ENCODE results near the gene GUCY1A2. TPM values are rescaled to one million over a fixed set of nuclear protein-coding genes. Genes with fewer than 3 reads are reported as not detected.

GUCY1A2 gene
- total RNA-seq, 1 experiment from 2014 or later: 0.55 TPM

GRCh38 chr11:107014871-107015270, 3.4 kb downstream of the GUCY1A2 start:
- no peak overlapping the region for H2BK15ac ChIP-seq (ENCODE audit: low read depth, low read length)
- no peak overlapping the region for H3K18ac ChIP-seq (ENCODE audit: insufficient read length, low read depth, low read length)
- H3K27me3 ChIP-seq (ENCODE audit: insufficient read depth, low read length): peaks cover 7% of the 10 kb centered on the region; the same call in 1 of the 2 replicates
- no peak overlapping the region for H2BK20ac ChIP-seq (ENCODE audit: low read depth, low read length, poor library complexity, severe bottlenecking)
- H3K4me2 ChIP-seq (ENCODE audit: insufficient read depth, insufficient read length, low read length): no peak overlapping the region
- H3K27ac ChIP-seq (ENCODE audit: insufficient read length, low read depth, low read length): no peak overlapping the region
- no peak overlapping the region for H4K91ac ChIP-seq (ENCODE audit: insufficient read length, low read depth, low read length)
- DNase-seq: no peak
- TF ChIP-seq, protein P1, sequence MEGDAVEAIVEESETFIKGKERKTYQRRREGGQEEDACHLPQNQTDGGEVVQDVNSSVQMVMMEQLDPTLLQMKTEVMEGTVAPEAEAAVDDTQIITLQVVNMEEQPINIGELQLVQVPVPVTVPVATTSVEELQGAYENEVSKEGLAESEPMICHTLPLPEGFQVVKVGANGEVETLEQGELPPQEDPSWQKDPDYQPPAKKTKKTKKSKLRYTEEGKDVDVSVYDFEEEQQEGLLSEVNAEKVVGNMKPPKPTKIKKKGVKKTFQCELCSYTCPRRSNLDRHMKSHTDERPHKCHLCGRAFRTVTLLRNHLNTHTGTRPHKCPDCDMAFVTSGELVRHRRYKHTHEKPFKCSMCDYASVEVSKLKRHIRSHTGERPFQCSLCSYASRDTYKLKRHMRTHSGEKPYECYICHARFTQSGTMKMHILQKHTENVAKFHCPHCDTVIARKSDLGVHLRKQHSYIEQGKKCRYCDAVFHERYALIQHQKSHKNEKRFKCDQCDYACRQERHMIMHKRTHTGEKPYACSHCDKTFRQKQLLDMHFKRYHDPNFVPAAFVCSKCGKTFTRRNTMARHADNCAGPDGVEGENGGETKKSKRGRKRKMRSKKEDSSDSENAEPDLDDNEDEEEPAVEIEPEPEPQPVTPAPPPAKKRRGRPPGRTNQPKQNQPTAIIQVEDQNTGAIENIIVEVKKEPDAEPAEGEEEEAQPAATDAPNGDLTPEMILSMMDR (conservative IDR thresholded peaks at IDR 0.05): no peak
- Mint-ChIP-seq H3K27me3 (ENCODE audit: low read depth) (peaks cover 31% of the 10 kb centered on the region), H3K9me3 (no peaks in the 10 kb centered on the region), H3K27ac (no peak overlapping the region), H3K36me3 (ENCODE audit: insufficient read depth in 1 of 3, low read depth in 3 of 3) (no peaks in the 10 kb centered on the region), H3K4me1 (peaks cover 6 to 10% of the 10 kb centered on the region in 2 experiments), H3K4me3 (no peak overlapping the region)
- no peaks in the 10 kb centered on the region for H3K79me2 ChIP-seq (ENCODE audit: insufficient read depth, low read length)
- no peaks in the 10 kb centered on the region for H3K9me3 ChIP-seq (ENCODE audit: control insufficient read depth, low read depth, low read length)
- no peak overlapping the region for H3K9ac ChIP-seq (ENCODE audit: extremely low read depth, insufficient read length, low read length)
- H2BK12ac ChIP-seq (ENCODE audit: insufficient read length, low read depth, low read length): no peak overlapping the region
- H3T11ph ChIP-seq (ENCODE audit: low read length): no peak overlapping the region
- WGBS (ENCODE audit: extremely low coverage, insufficient read length, low lambda C conversion rate): no CpG with 5 or more reads among the region's 1 CpG
- H4K8ac ChIP-seq (replicated peaks; ENCODE audit: insufficient read length, low read depth, low read length): no peak overlapping the region
- no peak overlapping the region for H2AK5ac ChIP-seq (ENCODE audit: insufficient read length, low read length)
- H3K23me2 ChIP-seq (ENCODE audit: insufficient read length, low read depth, low read length, poor library complexity, severe bottlenecking): peaks cover 11% of the 10 kb centered on the region
- H3K56ac ChIP-seq (ENCODE audit: insufficient read length, low read depth, low read length): no peak overlapping the region
- no peak overlapping the region for H4K5ac ChIP-seq (ENCODE audit: insufficient read length, low read depth, low read length)
- no peak overlapping the region for H3K14ac ChIP-seq (ENCODE audit: insufficient read depth, low read length)
- H2BK5ac ChIP-seq (ENCODE audit: insufficient read length, low read length): no peak overlapping the region
- H2AFZ ChIP-seq (ENCODE audit: low read length): no peak overlapping the region
- no peaks in the 10 kb centered on the region for H4K20me1 ChIP-seq (ENCODE audit: control insufficient read depth, insufficient read depth, insufficient read length)
- no peaks in the 10 kb centered on the region for H3K4me1 ChIP-seq (ENCODE audit: insufficient read depth, low read length)
- H3K79me1 ChIP-seq (ENCODE audit: insufficient read depth, low read depth, low read length, poor library complexity, severe bottlenecking): no peaks in the 10 kb centered on the region
- no peak overlapping the region for H3K23ac ChIP-seq (ENCODE audit: insufficient read length, low read depth, low read length)
- H3K4ac ChIP-seq (ENCODE audit: low read depth, low read length): no peak overlapping the region
- H2BK120ac ChIP-seq (ENCODE audit: low read depth, low read length, poor library complexity, severe bottlenecking): no peak overlapping the region

Data from H9 (cell line).